GM12865 (cell line): ENCODE data around the gene CEP76.
"Not testable (repeated sequence)": the region's sequence is repeated elsewhere in the genome, so short reads cannot be mapped to it uniquely, and the experiment has no call there.

Experiments
- DNase-seq: peaks from one replicate; pipeline ENCODE4 v3.0.0; 2010; ENCODE audit warnings: low read depth
- H3K4me3 ChIP-seq: 2 replicates; pipeline ENCODE4 v1.5.1; 2011; ENCODE audit warnings: mild to moderate bottlenecking, low read depth, low read length, control low read depth
- CTCF ChIP-seq: IDR thresholded peaks from 2 replicates; pipeline ENCODE4 v1.5.1; 2011; ENCODE audit warnings: low read length, control low read depth, low read depth, inconsistent platforms; ENCODE audit not compliant: insufficient read depth; ENCODE audit errors: missing control alignments

Gene CEP76

GRCh38 chr18:12645254-12645653 lies 57.3 kb downstream of the CEP76 start:
- TF ChIP-seq CTCF, result no peak

GRCh38 chr18:12643756-12644155 lies 58.8 kb downstream of the CEP76 start:
- H3K4me3 ChIP-seq, DNase-seq: not testable (repeated sequence)

More at GRCh38 chr18:12645254-12645653, 57.3 kb downstream of the CEP76 start:
- DNase-seq, result no peak
- no peak overlapping the region for H3K4me3 ChIP-seq

- no peak for TF ChIP-seq CTCF
- H3K4me3 ChIP-seq, result no peak overlapping the region
- no peak for DNase-seq
These were observed 61.7 kb downstream of the CEP76 start for GRCh38 chr18:12640881-12641200.

GRCh38 chr18:12639990-12640880 lies 62.3 kb downstream of the CEP76 start:
- no peak for DNase-seq
- no peak for TF ChIP-seq CTCF

GRCh38 chr18:12638644-12639124 lies 63.8 kb downstream of the CEP76 start:
- no peak for DNase-seq
- H3K4me3 ChIP-seq, result no peak overlapping the region
- TF ChIP-seq CTCF, result no peak

More at GRCh38 chr18:12639990-12640880, 62.3 kb downstream of the CEP76 start:
- H3K4me3 ChIP-seq, result no peak overlapping the region

- no peak for DNase-seq
- no peak overlapping the region for H3K4me3 ChIP-seq
- TF ChIP-seq CTCF, result no peak
These were observed 64.5 kb downstream of the CEP76 start for GRCh38 chr18:12637901-12638643.

GRCh38 chr18:12637393-12637792 lies 65.1 kb downstream of the CEP76 start:
- no peak overlapping the region for H3K4me3 ChIP-seq
- no peak for TF ChIP-seq CTCF
- no peak for DNase-seq
